OCI-LY1 (cell line): ENCODE data around the gene ZNF586.

ENCODE experiments used
- H2AFZ ChIP-seq: fragments of 200-600 bp; sonication (generic), shearing (Covaris generic); 2 replicates; pipeline ENCODE4 v1.6.0; 2014; ENCODE audit warnings: antibody characterized with exemption, mild to moderate bottlenecking, low read length
- H3F3A ChIP-seq: fragments of 200-600 bp; sonication (generic), shearing (Covaris generic); 2 replicates; pipeline ENCODE4 v1.6.0; 2014; ENCODE audit warnings: mild to moderate bottlenecking, antibody characterized with exemption, low read length, moderate library complexity; ENCODE audit not compliant: insufficient read depth
- H3K27ac ChIP-seq: fragments of 200-600 bp; sonication (generic); 2 replicates; pipeline ENCODE4 v1.5.1; 2014; ENCODE audit warnings: low read length, mixed run types, mild to moderate bottlenecking, low read depth; ENCODE audit not compliant: poor library complexity, severe bottlenecking
- H3K27me3 ChIP-seq: fragments of 200-600 bp; sonication (generic); 2 replicates; pipeline ENCODE4 v1.6.0; 2014; ENCODE audit warnings: antibody characterized with exemption, mild to moderate bottlenecking, low read length, moderate library complexity; ENCODE audit not compliant: insufficient read depth
- H3K36me3 ChIP-seq: fragments of 200-600 bp; sonication (generic); 2 replicates; pipeline ENCODE4 v1.6.1; 2014; ENCODE audit warnings: mild to moderate bottlenecking, antibody characterized with exemption, low read length, moderate library complexity, mixed read lengths; ENCODE audit not compliant: insufficient read depth
- H3K4me1 ChIP-seq: fragments of 200-600 bp; sonication (generic); 2 replicates; pipeline ENCODE4 v1.5.1; 2014; ENCODE audit warnings: mild to moderate bottlenecking, low read length, moderate library complexity; ENCODE audit not compliant: insufficient read depth, severe bottlenecking
- H3K4me2 ChIP-seq: fragments of 200-600 bp; sonication (generic), shearing (Covaris generic); 2 replicates; pipeline ENCODE4 v1.6.1; 2014; ENCODE audit warnings: low read length
- H3K4me3 ChIP-seq: fragments of 200-600 bp; sonication (generic); 2 replicates; pipeline ENCODE4 v1.5.1; 2014; ENCODE audit warnings: low read length, low read depth, mild to moderate bottlenecking, mixed read lengths; ENCODE audit not compliant: poor library complexity, severe bottlenecking
- H3K79me2 ChIP-seq: fragments of 200-600 bp; shearing (Covaris generic); 2 replicates; pipeline ENCODE4 v1.6.1; 2016; ENCODE audit warnings: mixed run types, low read length, mixed read lengths; ENCODE audit not compliant: insufficient read depth
- H3K9ac ChIP-seq: fragments of 200-600 bp; sonication (generic), shearing (Covaris generic); 2 replicates; pipeline ENCODE4 v1.6.1; 2014; ENCODE audit warnings: mild to moderate bottlenecking, low read length, mixed read lengths
- H3K9me2 ChIP-seq: fragments of 200-600 bp; sonication (generic), shearing (Covaris generic); 2 replicates; pipeline ENCODE4 v1.6.1; 2014; ENCODE audit warnings: low read depth, mild to moderate bottlenecking, low read length, mixed read lengths
- H3K9me3 ChIP-seq: fragments of 200-600 bp; shearing (Covaris generic); 2 replicates; pipeline ENCODE4 v1.6.1; 2014; ENCODE audit warnings: low read length, mixed read lengths
- H4K20me1 ChIP-seq: fragments of 200-600 bp; sonication (generic), shearing (Covaris generic); 2 replicates; pipeline ENCODE4 v1.6.0; 2016; ENCODE audit warnings: mild to moderate bottlenecking, low read length; ENCODE audit not compliant: insufficient read depth
- CTCF ChIP-seq: fragments of 200-600 bp; sonication (generic), shearing (Covaris generic); IDR thresholded peaks from 2 replicates; pipeline ENCODE4 v1.5.1; 2017; ENCODE audit warnings: mild to moderate bottlenecking, antibody characterized with exemption, low read length, moderate library complexity, mixed read lengths
- EZH2 ChIP-seq: fragments of 200-600 bp; sonication (generic), shearing (Covaris generic); IDR thresholded peaks from 2 replicates; pipeline ENCODE4 v1.8.0; 2017; ENCODE audit warnings: borderline replicate concordance, mixed run types, mild to moderate bottlenecking, antibody characterized with exemption, low read length, moderate library complexity, mixed read lengths

ZNF586 gene

DNA sequence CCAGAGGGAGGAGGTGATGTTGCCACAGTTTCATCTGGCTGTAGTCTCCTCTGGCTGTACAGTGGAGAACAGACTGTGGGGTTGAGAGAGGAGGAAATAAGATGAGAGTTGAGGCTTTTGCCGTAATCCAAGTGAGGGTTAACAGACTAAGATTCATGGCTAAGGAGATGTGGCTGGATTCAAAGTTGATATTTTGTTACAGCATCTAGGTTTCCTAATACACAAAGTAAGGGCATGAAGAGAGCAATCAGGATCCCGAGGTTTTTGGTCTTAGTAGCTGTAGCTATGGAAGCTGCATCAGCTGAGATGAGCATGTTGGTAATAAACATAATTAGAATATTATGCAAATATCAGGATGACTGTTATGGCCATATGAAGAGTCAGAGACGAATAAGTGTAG, 21.4 kb upstream of the ZNF586 start:
- H2AFZ ChIP-seq = no peak overlapping the region
- H3K9me2 ChIP-seq = no peaks in the 10 kb centered on the region
- H3K27me3 ChIP-seq = no peaks in the 10 kb centered on the region
- peak overlapping the region; percentile 89; the same call in 1 of the 2 replicates for H3K9ac ChIP-seq
- no peaks in the 10 kb centered on the region for H4K20me1 ChIP-seq
- no peak overlapping the region for H3K27ac ChIP-seq
- H3K4me1 ChIP-seq = peaks cover 20% of the 10 kb centered on the region
- TF ChIP-seq CTCF = no peak
- TF ChIP-seq EZH2 = no peak
- H3K79me2 ChIP-seq = peaks cover 32% of the 10 kb centered on the region
- H3K4me3 ChIP-seq = peak overlapping the region; percentile 91
- H3F3A ChIP-seq = no peaks in the 10 kb centered on the region
- H3K9me3 ChIP-seq = peaks cover 28% of the 10 kb centered on the region
- H3K4me2 ChIP-seq = peak overlapping the region; percentile 98
- peaks cover 56% of the 10 kb centered on the region for H3K36me3 ChIP-seq

DNA sequence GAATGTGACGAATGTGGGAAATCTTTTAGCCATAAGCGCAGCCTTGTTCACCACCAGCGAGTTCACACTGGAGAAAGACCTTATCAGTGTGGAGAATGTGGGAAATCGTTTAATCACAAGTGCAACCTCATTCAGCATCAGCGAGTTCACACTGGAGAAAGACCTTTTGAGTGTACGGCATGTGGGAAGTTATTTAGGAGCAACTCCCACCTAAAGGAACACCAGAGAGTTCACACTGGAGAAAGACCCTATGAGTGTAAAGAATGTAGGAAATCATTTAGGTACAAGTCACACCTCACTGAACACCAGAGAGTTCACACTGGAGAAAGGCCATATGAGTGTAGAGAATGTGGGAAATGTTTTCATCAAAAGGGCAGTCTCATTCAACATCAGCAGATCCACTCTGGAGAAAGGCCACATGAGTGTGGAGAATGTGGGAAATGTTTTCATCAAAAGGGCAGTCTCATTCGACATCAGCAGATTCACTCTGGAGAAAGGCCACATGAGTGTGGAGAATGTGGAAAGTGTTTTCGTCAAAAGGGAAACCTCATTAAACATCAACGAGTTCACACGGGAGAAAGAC, 15.3 kb upstream of the ZNF586 start:
- Histone ChIP-seq H3K36me3 (peaks cover 100% of the 10 kb centered on the region), H3K79me2 (peaks cover 10% of the 10 kb centered on the region; the same call in 1 of the 2 replicates), H3K27ac (no peak overlapping the region), H3K4me2 (no peak overlapping the region), H4K20me1 (no peaks in the 10 kb centered on the region), H3K4me3 (no peak overlapping the region), H3F3A (no peaks in the 10 kb centered on the region), H3K27me3 (no peaks in the 10 kb centered on the region), H3K9ac (no peak overlapping the region), H2AFZ (no peak overlapping the region), H3K9me2 (no peaks in the 10 kb centered on the region), H3K4me1 (no peaks in the 10 kb centered on the region), H3K9me3 (peaks cover 40% of the 10 kb centered on the region)
- no peak for TF ChIP-seq EZH2
- no peak for TF ChIP-seq CTCF

DNA sequence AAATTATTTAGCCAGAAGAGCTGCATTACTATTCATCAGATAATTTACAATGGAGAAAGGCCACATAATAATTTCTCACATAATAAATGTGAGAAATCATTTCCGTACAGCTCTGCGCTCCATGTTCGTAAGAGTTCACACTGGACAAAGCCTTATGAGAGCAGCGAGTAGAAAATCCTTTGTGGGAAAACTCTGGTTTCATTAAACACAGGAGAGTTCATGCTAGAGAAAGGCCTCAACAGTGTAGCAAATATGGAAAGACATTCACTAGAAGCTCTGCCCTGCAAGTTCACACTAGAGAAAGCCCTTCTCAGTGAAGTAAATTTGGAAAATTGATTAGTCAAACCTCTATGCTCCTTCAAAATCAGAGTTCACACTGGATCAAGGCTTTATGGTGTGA, 14.4 kb upstream of the ZNF586 start:
- Histone ChIP-seq H3K36me3 (peaks cover 100% of the 10 kb centered on the region), H3F3A (no peaks in the 10 kb centered on the region), H3K9me3 (peaks cover 35% of the 10 kb centered on the region), H3K9ac (no peak overlapping the region), H3K27me3 (no peaks in the 10 kb centered on the region), H3K4me3 (no peak overlapping the region), H2AFZ (no peak overlapping the region), H3K4me2 (no peak overlapping the region), H3K9me2 (no peaks in the 10 kb centered on the region), H4K20me1 (no peaks in the 10 kb centered on the region), H3K4me1 (no peaks in the 10 kb centered on the region), H3K79me2 (0 out of 2 replicates have a peak, but pooled peaks cover 3% of the 10 kb centered on the region), H3K27ac (no peak overlapping the region)
- TF ChIP-seq CTCF = no peak
- no peak for TF ChIP-seq EZH2
